Pancreas (tissue), 10 donors: Measurements from ENCODE around the gene TRIO. TPM values are rescaled to one million over a fixed set of nuclear protein-coding genes. Genes with fewer than 3 reads are reported as not detected.
A peak's percentile ranks its signal among the peaks of the same experiment; 100 is the strongest.
"Not testable (repeated sequence)": the region's sequence is repeated elsewhere in the genome, so short reads cannot be mapped to it uniquely, and the experiment has no call there.

ENCODE experiments used
- ATAC-seq, 4 donors: fragments of 200-7000 bp; cut with Tn5 transposase; one replicate each; pipeline versions ENCODE4 v1.8.0 to v1.9.1; 2020; ENCODE audit warnings: mild to moderate bottlenecking in 4 of 4, moderate library complexity in 4 of 4
- DNase-seq, 6 donors: peaks; one replicate each; pipeline ENCODE4 v3.0.0-alpha.2; 2020
- FAIRE-seq: peaks from 2 replicates; lab custom pipeline; 2012; peaks lifted over from hg19 to GRCh38; lab: Jason Lieb, UNC
- H3K27ac ChIP-seq, 4 donors: fragments of 200-600 bp; sonication (generic); 1 replicate in 3 of 4; 2 replicates in 1 of 4; pipeline versions ENCODE4 v1.5.0 to v1.8.0; 2020
- H3K27me3 ChIP-seq, 4 donors: fragments of 200-600 bp; one replicate each; pipeline ENCODE4 v1.8.0; 2021
- H3K36me3 ChIP-seq, 3 donors: fragments of 200-600 bp; sonication (generic) in 1 of 3; one replicate each; pipeline versions ENCODE4 v1.5.0 to v1.8.0; 2020 to 2021
- H3K4me1 ChIP-seq, 3 donors: fragments of 200-600 bp; one replicate each; pipeline ENCODE4 v1.8.0; 2021
- H3K4me3 ChIP-seq, 4 donors: fragments of 200-600 bp; sonication (generic) in 2 of 4; one replicate each; pipeline versions ENCODE4 v1.5.0 to v1.8.0; 2020 to 2021
- H3K9me3 ChIP-seq, 4 donors: fragments of 200-600 bp; one replicate each; pipeline ENCODE4 v1.8.0; 2021
- WGBS, 2 donors: extraction: QIAGEN DNeasy Blood & Tissue Kit; methylation state at CpG; one replicate each; pipeline ENCODE4 v1.1.7; 2013; 5-methylcytosine and 5-hydroxymethylcytosine counted together
- intact Hi-C, 3 donors: fragments of 100-400 bp; cut with DNase I; formaldehyde crosslinking; loops; one replicate each; pipeline versions ENCODE4 v1.11.1 to v1.14.2; 2022
- polyA plus RNA-seq, 2 donors: library from polyadenylated mRNA; stranded (reverse); fragments of 200-250 nt; gene quantifications; one replicate each; pipeline ENCODE4 v1.2.3, GENCODE V29; 2013
- total RNA-seq, 6 donors: library from RNA; stranded (reverse); fragmentation: NEBNext Ultra II Directional in 4 of 6; extraction: Animal tissue kit (Norgen Biotek cat#: 25700) in 4 of 6; gene quantifications; one replicate each; pipeline versions ENCODE4 v1.2.1 to v1.2.4, GENCODE V29; 2021 to 2023
- TF ChIP-seq, protein P1 (sequence below), 4 donors: fragments of 200-600 bp; sonication (generic) in 3 of 4; IDR thresholded peaks; one replicate each; pipeline versions ENCODE4 v1.5.0 to v1.8.0; 2021; ENCODE audit warnings: antibody characterized with exemption in 4 of 4
- donor health status: healthy with polysubstance abuse.
- donor health status: DM: no; HTN: no; CAD: no; lungs with moderate emphysema.
- donor health status: DM: no; HTN: no; CAD: no.
- donor health status: control.
- donor health status: control.
- donor health status: Bipolar disorder and iron deficiency.
- donor health status: DM: yes; HTN: yes; CAD: no.
- donor health status: DM: no; HTN: no; CAD: no.
- donor health status: DM: no; HTN: no; CAD: no.
- donor health status: DM: yes; HTN: yes; CAD: no.

The TRIO gene
- total RNA-seq (10 to 100 TPM; 27.3 to 82.5 (median 34.1) TPM), polyA plus RNA-seq (10 to 100 TPM; 39.9 to 44.5 TPM)

- Histone ChIP-seq H3K4me3 (peak within 1 kb of the TSS; percentile 49 to 86 (median 73)), H3K4me1 (peaks cover 13 to 22% (median 16%) of the 10 kb centered on the region in 3 donors), H3K36me3 (no peaks in the 10 kb centered on the region), H3K9me3 (no peaks in the 10 kb centered on the region), H3K27ac (peak within 1 kb of the TSS; percentile 81 to 92 (median 84)), H3K27me3 (no peaks in the 10 kb centered on the region)
- FAIRE-seq (no peak), DNase-seq (peak; percentile 86 to 96 (median 93)), ATAC-seq (peak; percentile 82 to 93 (median 86))
- 1% methylated on average over 75 to 79 of the region's 79 CpGs for WGBS, 2 donors
- TF ChIP-seq, protein P1, sequence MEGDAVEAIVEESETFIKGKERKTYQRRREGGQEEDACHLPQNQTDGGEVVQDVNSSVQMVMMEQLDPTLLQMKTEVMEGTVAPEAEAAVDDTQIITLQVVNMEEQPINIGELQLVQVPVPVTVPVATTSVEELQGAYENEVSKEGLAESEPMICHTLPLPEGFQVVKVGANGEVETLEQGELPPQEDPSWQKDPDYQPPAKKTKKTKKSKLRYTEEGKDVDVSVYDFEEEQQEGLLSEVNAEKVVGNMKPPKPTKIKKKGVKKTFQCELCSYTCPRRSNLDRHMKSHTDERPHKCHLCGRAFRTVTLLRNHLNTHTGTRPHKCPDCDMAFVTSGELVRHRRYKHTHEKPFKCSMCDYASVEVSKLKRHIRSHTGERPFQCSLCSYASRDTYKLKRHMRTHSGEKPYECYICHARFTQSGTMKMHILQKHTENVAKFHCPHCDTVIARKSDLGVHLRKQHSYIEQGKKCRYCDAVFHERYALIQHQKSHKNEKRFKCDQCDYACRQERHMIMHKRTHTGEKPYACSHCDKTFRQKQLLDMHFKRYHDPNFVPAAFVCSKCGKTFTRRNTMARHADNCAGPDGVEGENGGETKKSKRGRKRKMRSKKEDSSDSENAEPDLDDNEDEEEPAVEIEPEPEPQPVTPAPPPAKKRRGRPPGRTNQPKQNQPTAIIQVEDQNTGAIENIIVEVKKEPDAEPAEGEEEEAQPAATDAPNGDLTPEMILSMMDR (IDR thresholded peaks at IDR 0.05): peak in 3 of 4 donors; percentile 13 to 23 (median 21)
- intact Hi-C loops: loop anchor here in 2 of 3 donors (10.0 kb wide), 1 partner anchor 122 kb away; no protein-coding TSS in a partner anchor
Measured at GRCh38 chr5:14142827-14143545, at the start of gene TRIO. TRIO (plus strand) TSS chr5:14143342; CDS start chr5:14143726, 384 bp downstream.

- FAIRE-seq, intact Hi-C loops, H3K27me3 ChIP-seq, DNase-seq, H3K9me3 ChIP-seq, H3K27ac ChIP-seq, H3K36me3 ChIP-seq, ATAC-seq, H3K4me1 ChIP-seq, H3K4me3 ChIP-seq: not testable (repeated sequence)
- 67 to 83% methylated on average over 2 of the region's 2 CpGs for WGBS, 2 donors
Measured at GRCh38 chr5:14097380-14097779, 45.8 kb upstream of the TRIO start.

DNA sequence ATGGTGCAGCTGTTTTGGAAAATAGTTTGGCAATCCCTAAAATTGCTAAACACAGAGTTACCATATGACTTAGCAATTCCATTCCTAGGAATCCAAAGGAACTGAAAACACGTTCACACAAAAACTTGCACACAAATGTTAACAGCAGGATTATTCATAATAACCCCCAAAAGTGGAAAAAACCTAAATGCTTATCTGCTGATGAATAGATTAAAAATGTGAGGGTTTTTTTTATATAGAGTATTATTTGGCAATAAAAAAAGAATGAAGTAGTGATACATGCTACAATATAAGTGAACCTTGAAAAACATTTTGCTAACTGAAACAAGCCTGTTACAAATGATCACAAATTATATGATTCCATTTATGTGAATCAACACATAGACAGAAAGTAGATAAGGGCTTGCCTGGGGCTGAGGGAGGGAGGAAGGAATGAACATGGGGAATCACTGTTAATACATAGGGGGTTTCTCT lies 45.1 kb upstream of the TRIO start:
- FAIRE-seq (no peak), ATAC-seq (no peak), DNase-seq (no peak)
- intact Hi-C loops: no loop called here
- WGBS, 2 donors: 41 to 82% methylated on average over 1 of the region's 1 CpG
- H3K9me3 ChIP-seq: no peaks in the 10 kb centered on the region
- no peak overlapping the region for H3K4me3 ChIP-seq
- H3K4me1 ChIP-seq: no peaks in the 10 kb centered on the region
- H3K36me3 ChIP-seq: no peaks in the 10 kb centered on the region
- H3K27ac ChIP-seq: no peak overlapping the region
- H3K27me3 ChIP-seq: no peaks in the 10 kb centered on the region
- TF ChIP-seq, protein P1 (IDR thresholded peaks at IDR 0.05): no peak

- FAIRE-seq: no peak
- WGBS, 2 donors: 88 to 95% methylated on average over 10 of the region's 10 CpGs
- no peak for ATAC-seq
- DNase-seq: no peak
- Histone ChIP-seq H3K27ac (no peak overlapping the region), H3K9me3 (no peaks in the 10 kb centered on the region), H3K4me1 (no peaks in the 10 kb centered on the region), H3K27me3 (no peaks in the 10 kb centered on the region), H3K4me3 (no peak overlapping the region), H3K36me3 (no peaks in the 10 kb centered on the region)
- intact Hi-C loops: no loop called here
- TF ChIP-seq, protein P1 (IDR thresholded peaks at IDR 0.05): no peak
Measured at GRCh38 chr5:14100281-14100680, 42.9 kb upstream of the TRIO start.

DNA sequence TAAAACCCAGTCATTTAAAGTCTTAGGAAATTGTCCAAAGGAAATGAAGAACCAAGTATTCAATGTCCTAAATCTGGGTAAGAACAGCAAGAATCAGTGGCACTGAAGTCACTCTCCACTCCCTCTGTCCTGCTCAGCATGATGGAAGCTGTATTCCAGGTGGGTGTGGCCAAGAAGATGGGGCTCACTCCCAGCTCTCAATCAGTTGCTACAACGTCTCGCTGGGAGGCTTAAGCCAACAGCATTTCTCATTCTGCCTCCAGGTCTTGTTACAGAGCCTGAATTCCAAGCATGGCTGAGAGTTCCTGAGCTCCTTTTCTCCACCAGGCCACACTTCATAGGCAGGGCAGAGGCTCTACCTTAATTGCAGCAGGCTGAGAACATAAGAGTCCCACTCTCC lies 41.2 kb upstream of the TRIO start:
- WGBS, 2 donors: 76 to 80% methylated on average over 2 of the region's 2 CpGs
- TF ChIP-seq, protein P1 (IDR thresholded peaks at IDR 0.05): no peak
- no peak for DNase-seq
- no peaks in the 10 kb centered on the region for H3K27me3 ChIP-seq
- H3K27ac ChIP-seq: no peak overlapping the region
- no peak for ATAC-seq
- no peaks in the 10 kb centered on the region for H3K4me1 ChIP-seq
- H3K4me3 ChIP-seq: no peak overlapping the region
- FAIRE-seq: no peak
- intact Hi-C loops: no loop called here
- no peaks in the 10 kb centered on the region for H3K9me3 ChIP-seq
- no peaks in the 10 kb centered on the region for H3K36me3 ChIP-seq
